SJSA1 (cell line): ENCODE measurements around the gene PINK1. TPM values are rescaled to one million over a fixed set of nuclear protein-coding genes. Genes with fewer than 3 reads are reported as not detected.

Experiments used
- DNase-seq, 2 experiments: peaks; one replicate each; pipeline ENCODE4 v3.0.0-alpha.2; 2015 to 2020; ENCODE audit warnings: low spot score in 2 of 2, low read depth in 1 of 2
- H3K27ac ChIP-seq: fragments of 250-450 bp; sonication (Bioruptor Pico); 2 replicates; pipeline ENCODE4 v1.5.1; 2020; ENCODE audit warnings: mild to moderate bottlenecking, moderate library complexity
- H3K27me3 ChIP-seq: fragments of 250-450 bp; sonication (Bioruptor Pico); replicated peaks from 2 replicates; pipeline ENCODE4 v1.5.1; 2020; ENCODE audit warnings: mild to moderate bottlenecking, moderate library complexity
- H3K36me3 ChIP-seq: fragments of 250-450 bp; sonication (Bioruptor Pico); 2 replicates; pipeline ENCODE4 v1.5.1; 2020; ENCODE audit warnings: mild to moderate bottlenecking
- H3K4me1 ChIP-seq: fragments of 250-450 bp; sonication (Bioruptor Pico); replicated peaks from 2 replicates; pipeline ENCODE4 v1.6.1; 2021; ENCODE audit warnings: mild to moderate bottlenecking
- H3K4me3 ChIP-seq: fragments of 250-450 bp; sonication (Bioruptor Pico); 2 replicates; pipeline ENCODE4 v1.5.1; 2020; ENCODE audit warnings: mild to moderate bottlenecking
- H3K9me3 ChIP-seq: fragments of 250-450 bp; sonication (Bioruptor Pico); replicated peaks from 2 replicates; pipeline ENCODE4 v1.5.1; 2020; ENCODE audit warnings: mild to moderate bottlenecking
- total RNA-seq: library from RNA; depleted of rRNA; stranded (reverse); fragments of >200 nt; shearing (Covaris generic); gene quantifications from 2 replicates; pipeline ENCODE4 v1.2.3, GENCODE V29; 2014

Gene PINK1
- total RNA-seq, 1 experiment from 2014 or later, result 55.0 TPM

DNA sequence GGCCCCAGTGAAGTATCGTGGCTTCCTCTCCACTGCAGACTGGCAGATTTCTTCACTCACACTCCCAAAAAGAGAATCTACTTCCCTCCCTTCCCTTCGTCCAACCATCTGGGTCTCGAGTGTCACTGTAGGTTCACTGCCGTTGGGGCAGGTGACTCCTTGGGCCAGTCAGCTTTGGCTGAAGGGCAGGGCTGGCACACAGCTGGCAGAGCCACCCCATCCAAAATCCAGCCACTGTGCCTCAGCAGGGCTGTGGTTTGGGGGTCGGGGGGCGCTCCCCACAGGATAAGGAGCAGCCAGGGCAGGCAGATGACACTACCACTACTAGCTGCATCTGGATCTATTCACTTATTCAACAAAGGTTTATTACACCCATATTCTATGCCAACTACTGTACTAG, 9.8 kb downstream of the PINK1 start:
- H3K36me3 ChIP-seq, result peaks cover 36% of the 10 kb centered on the region
- no peak overlapping the region for H3K4me3 ChIP-seq
- no peaks in the 10 kb centered on the region for H3K9me3 ChIP-seq
- no peaks in the 10 kb centered on the region for H3K27me3 ChIP-seq
- H3K27ac ChIP-seq, result no peak overlapping the region
- H3K4me1 ChIP-seq, result no peaks in the 10 kb centered on the region
- DNase-seq, result no peak

DNA sequence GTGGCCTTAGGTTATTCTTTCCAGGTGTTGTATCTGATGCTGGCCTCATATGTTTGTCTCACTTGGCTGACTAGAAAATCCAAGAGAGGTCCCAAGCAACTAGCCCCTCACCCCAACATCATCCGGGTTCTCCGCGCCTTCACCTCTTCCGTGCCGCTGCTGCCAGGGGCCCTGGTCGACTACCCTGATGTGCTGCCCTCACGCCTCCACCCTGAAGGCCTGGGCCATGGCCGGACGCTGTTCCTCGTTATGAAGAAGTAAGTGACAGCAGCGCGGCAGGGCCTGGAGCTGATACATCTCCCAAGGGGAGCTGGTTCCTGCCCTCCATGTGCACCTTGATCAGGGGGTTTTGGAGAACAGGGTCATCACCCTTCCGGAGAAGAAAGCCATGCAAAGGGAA, 11.2 kb downstream of the PINK1 start:
- Histone ChIP-seq H3K9me3 (no peaks in the 10 kb centered on the region), H3K4me3 (no peak overlapping the region), H3K27me3 (no peaks in the 10 kb centered on the region), H3K4me1 (no peaks in the 10 kb centered on the region), H3K27ac (no peak overlapping the region), H3K36me3 (peaks cover 43% of the 10 kb centered on the region)
- no peak for DNase-seq

DNA sequence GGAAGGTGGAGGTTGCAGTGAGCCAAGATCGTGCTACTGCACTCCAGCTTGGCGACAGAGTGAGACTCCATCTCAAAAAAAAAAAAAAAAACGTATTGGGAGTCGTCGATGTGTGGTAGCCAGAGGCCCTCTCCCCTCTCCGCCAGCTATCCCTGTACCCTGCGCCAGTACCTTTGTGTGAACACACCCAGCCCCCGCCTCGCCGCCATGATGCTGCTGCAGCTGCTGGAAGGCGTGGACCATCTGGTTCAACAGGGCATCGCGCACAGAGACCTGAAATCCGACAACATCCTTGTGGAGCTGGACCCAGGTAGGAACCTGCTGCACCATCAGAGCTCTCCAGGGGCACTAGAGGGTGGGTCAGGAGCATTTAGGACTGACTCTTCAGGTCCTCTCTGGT, 12.2 kb downstream of the PINK1 start:
- H3K36me3 ChIP-seq, result peaks cover 46% of the 10 kb centered on the region

DNA sequence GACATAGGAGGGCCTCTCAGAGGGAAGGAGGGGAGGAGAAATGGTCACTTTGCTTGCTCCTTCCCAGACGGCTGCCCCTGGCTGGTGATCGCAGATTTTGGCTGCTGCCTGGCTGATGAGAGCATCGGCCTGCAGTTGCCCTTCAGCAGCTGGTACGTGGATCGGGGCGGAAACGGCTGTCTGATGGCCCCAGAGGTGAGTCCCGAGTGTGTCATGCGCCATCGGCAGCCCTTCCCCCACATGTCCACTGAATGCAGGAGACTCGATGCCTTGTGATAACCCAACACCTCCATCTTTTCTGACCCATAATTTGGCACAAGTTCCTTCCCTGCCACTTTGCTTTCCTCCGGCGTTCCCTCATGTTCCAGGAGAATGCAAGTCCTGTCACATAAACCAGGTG, 15.2 kb downstream of the PINK1 start:
- no peaks in the 10 kb centered on the region for H3K27me3 ChIP-seq
- no peaks in the 10 kb centered on the region for H3K9me3 ChIP-seq
- no peak overlapping the region for H3K27ac ChIP-seq
- H3K4me1 ChIP-seq, result no peaks in the 10 kb centered on the region
- H3K4me3 ChIP-seq, result no peak overlapping the region
- DNase-seq, result no peak
- H3K36me3 ChIP-seq, result peaks cover 65% of the 10 kb centered on the region

More for the DNA sequence above, 12.2 kb downstream of the PINK1 start:
- H3K4me1 ChIP-seq, result no peaks in the 10 kb centered on the region
- no peak overlapping the region for H3K4me3 ChIP-seq
- H3K9me3 ChIP-seq, result no peaks in the 10 kb centered on the region
- H3K27ac ChIP-seq, result no peak overlapping the region
- H3K27me3 ChIP-seq, result no peaks in the 10 kb centered on the region
- DNase-seq, result no peak

DNA sequence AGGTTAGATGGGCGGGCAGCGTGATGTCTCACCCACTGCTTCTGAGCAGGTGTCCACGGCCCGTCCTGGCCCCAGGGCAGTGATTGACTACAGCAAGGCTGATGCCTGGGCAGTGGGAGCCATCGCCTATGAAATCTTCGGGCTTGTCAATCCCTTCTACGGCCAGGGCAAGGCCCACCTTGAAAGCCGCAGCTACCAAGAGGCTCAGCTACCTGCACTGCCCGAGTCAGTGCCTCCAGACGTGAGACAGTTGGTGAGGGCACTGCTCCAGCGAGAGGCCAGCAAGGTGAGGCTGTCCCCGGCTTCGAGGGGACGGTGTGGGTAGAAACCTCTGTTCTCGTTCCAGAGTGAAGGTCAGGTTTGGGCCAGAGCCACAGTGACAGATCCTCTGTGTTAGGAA, 15.7 kb downstream of the PINK1 start:
- H3K9me3 ChIP-seq, result no peaks in the 10 kb centered on the region
- peaks cover 70% of the 10 kb centered on the region for H3K36me3 ChIP-seq
- H3K27ac ChIP-seq, result no peak overlapping the region
- no peaks in the 10 kb centered on the region for H3K27me3 ChIP-seq
- H3K4me1 ChIP-seq, result no peaks in the 10 kb centered on the region
- no peak for DNase-seq
- H3K4me3 ChIP-seq, result no peak overlapping the region

DNA sequence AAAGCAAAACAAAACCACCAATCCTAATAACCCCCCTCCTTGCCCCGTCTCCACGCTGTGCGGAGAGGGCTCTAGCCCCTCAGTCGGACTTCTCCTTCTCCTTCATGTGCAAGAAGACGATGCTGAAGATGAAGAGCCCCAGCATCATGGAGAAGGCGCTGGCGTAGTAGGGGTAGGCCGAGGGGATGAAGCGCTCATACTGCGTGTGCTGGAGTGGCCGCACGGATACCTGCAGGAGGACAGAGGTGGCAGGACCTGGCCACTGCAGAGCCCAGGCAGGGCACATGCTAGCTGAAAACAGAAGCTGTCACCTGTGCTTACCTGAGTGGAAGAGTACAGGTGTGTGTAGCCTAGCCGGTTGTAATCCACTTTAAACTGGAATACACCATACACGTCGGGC, 19.0 kb downstream of the PINK1 start:
- Histone ChIP-seq H3K4me3 (no peak overlapping the region), H3K9me3 (no peaks in the 10 kb centered on the region), H3K27ac (no peak overlapping the region), H3K36me3 (peaks cover 87% of the 10 kb centered on the region), H3K4me1 (no peaks in the 10 kb centered on the region), H3K27me3 (no peaks in the 10 kb centered on the region)
- DNase-seq, result no peak

DNA sequence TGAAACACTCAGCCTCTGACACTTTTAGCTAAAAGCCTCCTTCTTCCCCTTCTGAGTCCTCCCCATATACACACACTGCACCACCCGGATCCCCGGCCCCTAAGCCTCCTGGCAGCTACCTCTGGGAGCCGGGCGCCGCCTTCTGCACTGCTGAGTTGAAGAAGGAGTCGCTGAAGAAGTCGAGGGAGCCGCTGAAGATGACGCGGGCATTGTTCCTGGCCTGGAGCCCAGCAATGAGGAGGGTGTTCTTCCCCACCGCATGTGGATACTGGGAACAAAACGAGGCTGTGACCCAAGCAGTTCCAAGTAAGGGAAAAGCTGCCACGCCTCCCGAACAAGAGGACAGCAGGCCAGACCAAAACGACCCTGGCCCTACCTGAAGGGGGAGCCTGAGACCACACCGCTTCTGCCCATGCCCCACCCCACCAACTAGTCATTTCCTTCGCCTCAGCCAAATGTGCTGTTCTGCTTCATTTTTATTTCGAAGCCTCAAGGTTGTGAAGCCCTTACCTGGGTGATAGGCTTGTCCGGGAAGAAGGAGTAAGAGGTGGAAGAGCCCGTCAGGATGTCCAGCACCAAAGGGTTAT, 20.9 kb downstream of the PINK1 start:
- H3K27ac ChIP-seq, result no peak overlapping the region

DNA sequence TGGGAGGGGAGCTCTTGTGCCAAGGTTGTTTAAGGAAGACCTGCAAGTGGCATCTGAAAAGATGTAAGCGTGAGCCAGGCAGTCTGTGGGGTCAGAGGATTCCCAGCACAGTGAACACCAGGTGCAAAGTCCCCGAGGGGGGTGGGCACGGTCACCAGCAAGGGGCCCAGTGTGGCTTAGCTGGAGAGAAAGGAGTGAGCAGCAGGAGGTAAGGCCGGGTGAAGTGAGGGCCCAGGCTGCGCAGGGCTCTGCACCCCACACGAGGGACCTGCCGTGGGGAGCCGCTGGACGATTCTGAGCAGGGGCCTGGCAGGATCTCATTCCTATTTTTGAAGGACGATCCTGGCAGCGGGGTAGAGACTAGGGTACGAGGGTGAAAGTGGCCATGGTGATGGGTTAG, 23.8 kb downstream of the PINK1 start:
- Histone ChIP-seq H3K4me3 (no peak overlapping the region), H3K36me3 (peaks cover 85% of the 10 kb centered on the region), H3K27ac (no peak overlapping the region), H3K27me3 (no peaks in the 10 kb centered on the region), H3K4me1 (peaks cover 10% of the 10 kb centered on the region), H3K9me3 (no peaks in the 10 kb centered on the region)
- DNase-seq, result no peak

More for the DNA sequence above, 20.9 kb downstream of the PINK1 start:
- Histone ChIP-seq H3K9me3 (no peaks in the 10 kb centered on the region), H3K36me3 (peaks cover 89% of the 10 kb centered on the region), H3K4me1 (no peaks in the 10 kb centered on the region), H3K27me3 (no peaks in the 10 kb centered on the region), H3K4me3 (no peak overlapping the region)
- DNase-seq, result no peak

DNA sequence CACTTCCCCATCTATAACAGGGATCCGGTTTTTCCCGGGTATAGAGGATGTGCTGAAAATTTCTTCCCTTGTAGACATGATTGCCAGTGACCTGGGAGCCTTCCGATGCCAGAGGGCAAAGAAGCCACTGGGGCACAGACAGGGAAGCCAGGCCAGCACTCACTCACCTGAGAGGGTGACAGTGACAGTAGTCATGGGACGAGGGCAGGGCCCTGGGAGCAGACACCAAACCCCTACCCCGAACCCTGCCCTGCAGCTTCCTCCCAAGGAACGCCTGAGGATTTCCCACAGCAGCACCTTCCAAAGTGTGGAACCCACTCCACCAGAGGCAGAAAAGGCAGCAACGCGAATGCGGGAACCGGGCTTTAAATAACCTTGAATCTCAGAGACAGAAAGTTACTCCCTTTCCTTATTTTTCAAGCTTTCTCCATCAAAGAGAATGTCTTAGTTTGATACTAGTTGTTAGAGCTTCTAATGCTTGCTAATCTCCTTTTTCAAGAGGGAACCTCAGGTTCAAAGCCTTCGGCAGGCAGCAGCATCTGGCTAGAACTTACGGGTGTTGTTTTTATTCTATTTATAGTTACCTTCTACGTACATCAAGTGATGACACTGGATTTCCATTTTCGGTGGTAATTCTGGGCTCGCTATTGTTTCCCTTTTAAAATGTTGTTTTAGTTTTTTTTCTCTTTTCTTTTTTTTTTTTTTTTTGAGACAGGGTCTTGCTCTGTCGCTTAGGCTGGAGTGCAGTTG, 25.1 kb downstream of the PINK1 start:
- peaks cover 72% of the 10 kb centered on the region for H3K36me3 ChIP-seq
- H3K4me1 ChIP-seq, result peaks cover 14% of the 10 kb centered on the region
- no peak overlapping the region for H3K27ac ChIP-seq
- H3K27me3 ChIP-seq, result no peaks in the 10 kb centered on the region
- H3K4me3 ChIP-seq, result no peak overlapping the region
- no peak for DNase-seq
- no peaks in the 10 kb centered on the region for H3K9me3 ChIP-seq

DNA sequence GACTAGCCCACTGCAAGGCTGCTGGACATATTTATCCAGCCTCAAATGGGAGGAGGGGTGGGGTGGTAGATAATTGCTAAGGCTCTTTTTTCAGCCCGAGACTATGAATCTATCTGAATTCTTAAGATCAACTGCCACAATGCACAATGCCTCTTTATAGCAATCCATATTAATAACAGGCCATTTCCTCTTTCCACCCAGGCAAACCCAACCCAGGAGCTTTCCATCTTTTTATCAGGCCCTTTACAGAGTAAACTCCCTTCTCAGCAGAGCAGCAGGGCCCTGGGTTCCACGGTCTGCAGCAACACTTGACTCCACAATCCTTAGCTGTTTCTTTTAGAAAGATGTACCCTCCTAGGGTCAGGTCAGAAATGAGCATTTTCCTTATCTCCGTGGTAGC, 27.1 kb downstream of the PINK1 start:
- H3K4me3 ChIP-seq, result peak overlapping the region; percentile 72
- peaks cover 14% of the 10 kb centered on the region for H3K4me1 ChIP-seq
- H3K36me3 ChIP-seq, result peaks cover 55% of the 10 kb centered on the region
- no peak overlapping the region for H3K27ac ChIP-seq
- no peaks in the 10 kb centered on the region for H3K9me3 ChIP-seq
- no peak for DNase-seq
- H3K27me3 ChIP-seq, result no peaks in the 10 kb centered on the region

DNA sequence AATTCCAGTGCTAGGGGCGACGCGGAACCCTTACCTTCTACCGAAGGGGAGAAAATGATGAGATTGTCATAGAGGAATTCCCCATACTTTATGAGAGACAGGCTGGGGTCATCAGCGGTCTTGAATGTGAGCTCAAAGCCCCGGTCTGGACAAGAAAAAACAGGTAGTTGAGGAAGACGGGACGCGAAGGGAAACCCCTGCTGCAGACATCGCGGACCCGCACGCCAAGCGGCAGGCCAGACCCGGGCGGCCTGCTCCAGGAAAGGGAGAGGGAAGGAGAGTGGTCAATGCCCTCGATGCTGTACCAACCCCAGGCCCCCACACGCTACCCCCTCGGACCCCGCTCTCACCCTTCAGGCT, 27.6 kb downstream of the PINK1 start:
- H3K4me3 ChIP-seq, result peak overlapping the region; percentile 72
- H3K27me3 ChIP-seq, result no peaks in the 10 kb centered on the region
- H3K27ac ChIP-seq, result no peak overlapping the region
- DNase-seq, result peak in 1 of 2 experiments; percentile 14
- H3K4me1 ChIP-seq, result peaks cover 14% of the 10 kb centered on the region
- peaks cover 50% of the 10 kb centered on the region for H3K36me3 ChIP-seq
- H3K9me3 ChIP-seq, result no peaks in the 10 kb centered on the region

DNA sequence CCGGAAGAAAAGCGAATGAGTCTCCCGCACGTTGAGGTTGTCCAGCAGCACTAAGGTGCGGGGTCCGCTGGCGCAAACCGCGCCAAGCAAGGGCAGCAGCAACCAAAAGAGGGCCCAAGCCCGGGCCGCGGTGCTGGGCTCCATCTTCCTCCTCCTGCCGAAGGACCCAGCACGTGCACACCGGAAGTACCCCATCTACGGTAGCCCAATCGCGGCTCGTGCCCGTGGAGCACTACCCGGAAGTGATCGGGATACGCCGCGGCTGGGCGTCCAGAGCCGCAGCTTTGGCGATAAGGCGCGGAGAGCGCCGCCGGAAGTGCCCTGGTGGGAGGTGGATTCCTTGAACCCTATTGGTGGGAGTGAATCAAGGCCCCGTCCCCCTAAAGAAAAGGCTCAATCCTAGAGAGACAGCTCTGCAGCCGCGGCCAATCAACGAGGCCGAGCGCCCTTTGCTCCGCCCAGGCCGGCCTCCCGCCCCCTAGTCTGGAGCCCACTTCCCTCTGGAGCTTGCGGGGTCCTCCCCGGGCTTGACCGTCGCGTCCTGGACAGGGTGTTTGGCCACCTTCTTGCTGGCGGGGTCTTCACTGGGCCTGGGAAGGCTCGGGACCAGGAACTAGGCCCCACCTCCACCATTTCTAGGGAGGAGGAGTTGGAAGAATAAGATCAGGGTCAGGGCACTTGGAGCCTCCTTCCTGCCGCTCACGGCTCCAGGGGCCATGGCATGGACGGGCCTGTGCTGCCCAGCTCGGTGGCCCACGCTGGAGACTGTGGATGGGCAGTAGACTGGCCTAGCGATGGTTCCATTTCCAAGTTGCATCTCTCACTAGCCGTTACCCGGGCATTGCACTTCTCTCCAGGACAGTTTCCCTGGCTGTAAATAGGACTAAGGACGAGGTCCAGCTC, 28.2 kb downstream of the PINK1 start, which contains the start of gene DDOST:
DDOST (minus strand) TSS at position 163 of the 903 bp plus-strand sequence; CDS start at position 144, 19 bp downstream.
- H3K4me3 ChIP-seq, result peak within 1 kb of the TSS; percentile 72
- peaks cover 44% of the 10 kb centered on the region for H3K36me3 ChIP-seq

DNA sequence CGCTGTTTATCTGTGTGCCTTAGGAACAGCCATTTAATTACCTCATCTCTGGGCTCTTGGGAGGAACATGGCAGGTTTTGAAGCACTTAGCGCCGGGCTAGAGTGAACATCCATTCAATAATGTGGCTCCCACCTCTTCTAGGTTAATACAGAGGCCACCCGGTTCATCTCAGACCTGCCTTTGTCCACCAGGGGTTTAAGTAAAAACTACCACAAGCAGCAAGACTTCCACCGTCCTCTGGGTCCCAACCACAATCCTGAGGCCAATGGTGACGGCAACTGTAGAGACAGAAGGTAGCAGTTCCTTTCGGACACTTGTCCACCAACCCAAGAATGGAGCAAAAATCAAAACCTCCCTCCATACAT, 28.8 kb downstream of the PINK1 start:
- H3K4me1 ChIP-seq, result peaks cover 14% of the 10 kb centered on the region
- H3K27ac ChIP-seq, result peak overlapping the region; percentile 41; the same call in 1 of the 2 replicates
- H3K36me3 ChIP-seq, result peaks cover 38% of the 10 kb centered on the region
- H3K9me3 ChIP-seq, result no peaks in the 10 kb centered on the region
- DNase-seq, result no peak
- H3K4me3 ChIP-seq, result peak overlapping the region; percentile 72
- H3K27me3 ChIP-seq, result no peaks in the 10 kb centered on the region

More for the DNA sequence above, 28.2 kb downstream of the PINK1 start, which contains the start of gene DDOST:
- H3K27me3 ChIP-seq, result no peaks in the 10 kb centered on the region
- peaks cover 14% of the 10 kb centered on the region for H3K4me1 ChIP-seq
- H3K9me3 ChIP-seq, result no peaks in the 10 kb centered on the region
- peak; percentile 94 to 98 for DNase-seq
- peak within 1 kb of the TSS; percentile 41 for H3K27ac ChIP-seq

DNA sequence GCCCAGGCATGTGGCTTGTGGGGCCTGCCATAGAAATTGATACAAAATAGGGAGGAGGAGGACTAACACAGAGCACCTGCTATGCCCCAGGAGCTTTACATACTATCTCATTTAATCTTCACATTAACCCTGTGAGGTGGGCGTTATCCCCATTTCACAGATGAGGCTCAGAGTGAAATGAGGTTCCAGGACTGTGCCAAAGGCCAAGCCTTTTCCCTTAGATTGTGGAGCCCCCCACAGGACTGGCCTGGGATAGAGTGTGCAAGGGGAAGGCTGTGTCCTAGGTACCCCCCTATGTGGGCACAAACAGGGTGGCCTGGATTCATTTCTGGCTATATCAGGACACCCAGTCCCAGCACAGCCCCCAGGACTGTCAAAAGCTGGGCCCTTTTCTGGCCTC, 30.1 kb downstream of the PINK1 start:
- Histone ChIP-seq H3K4me1 (peaks cover 14% of the 10 kb centered on the region), H3K9me3 (no peaks in the 10 kb centered on the region), H3K36me3 (peaks cover 25% of the 10 kb centered on the region), H3K4me3 (no peak overlapping the region), H3K27me3 (no peaks in the 10 kb centered on the region), H3K27ac (no peak overlapping the region)
- DNase-seq, result no peak
